Fibroblast of lung (primary cell): Measurements from ENCODE around the gene TBXAS1. TPM values are rescaled to one million over a fixed set of nuclear protein-coding genes. Genes with fewer than 3 reads are reported as not detected.

Experiments
- DNase-seq, 2 donors: peaks; one replicate each; pipeline versions ENCODE4 v3.0.0 to v3.0.0-alpha.2; 2010; ENCODE audit warnings: low read depth in 2 of 2
- H2AFZ ChIP-seq: 2 replicates; pipeline ENCODE4 v1.5.1; 2012; ENCODE audit warnings: low read length, control low read depth, inconsistent platforms
- H3K27ac ChIP-seq: 2 replicates; pipeline ENCODE4 v1.5.1; 2011; ENCODE audit warnings: low read length, control low read depth; ENCODE audit not compliant: insufficient read depth
- H3K27me3 ChIP-seq: 2 replicates; pipeline ENCODE4 v1.5.1; 2011; ENCODE audit warnings: mild to moderate bottlenecking, low read length; ENCODE audit not compliant: control insufficient read depth, insufficient read depth
- H3K36me3 ChIP-seq: 2 replicates; pipeline ENCODE4 v1.5.1; 2011; ENCODE audit warnings: low read length; ENCODE audit not compliant: control insufficient read depth, insufficient read depth
- H3K4me1 ChIP-seq: 2 replicates; pipeline ENCODE4 v1.5.1; 2011; ENCODE audit warnings: low read length; ENCODE audit not compliant: control insufficient read depth, insufficient read depth; ENCODE audit errors: extremely low read depth
- H3K4me2 ChIP-seq: 2 replicates; pipeline ENCODE4 v1.5.1; 2011; ENCODE audit warnings: low read length, control low read depth; ENCODE audit not compliant: insufficient read depth; ENCODE audit errors: extremely low read depth
- H3K4me3 ChIP-seq, 4 experiments: fragments of 200-600 bp in 1 of 4; sonication (generic) in 1 of 4; replicated peaks in 1 of 4; 2 replicates each; pipeline ENCODE4 v1.5.1; 2011 to 2016; ENCODE audit warnings: low read length in 4 of 4, low read depth in 3 of 4, mild to moderate bottlenecking in 3 of 4, control low read depth in 2 of 4, inconsistent platforms in 1 of 4, mixed read lengths in 1 of 4; ENCODE audit not compliant: insufficient read depth in 1 of 4; ENCODE audit errors: control extremely low read depth in 1 of 4
- H3K79me2 ChIP-seq: 2 replicates; pipeline ENCODE4 v1.5.1; 2012; ENCODE audit warnings: mild to moderate bottlenecking, low read length, inconsistent platforms; ENCODE audit not compliant: control insufficient read depth, insufficient read depth
- H3K9ac ChIP-seq: 2 replicates; pipeline ENCODE4 v1.5.1; 2011; ENCODE audit warnings: mild to moderate bottlenecking, low read length, control low read depth; ENCODE audit not compliant: insufficient read depth
- H3K9me3 ChIP-seq: 2 replicates; pipeline ENCODE4 v1.5.1; 2012; ENCODE audit warnings: low read depth, low read length; ENCODE audit not compliant: control insufficient read depth, insufficient read depth
- H4K20me1 ChIP-seq: 2 replicates; pipeline ENCODE4 v1.5.1; 2011; ENCODE audit warnings: low read length; ENCODE audit not compliant: control insufficient read depth, insufficient read depth; ENCODE audit errors: extremely low read depth
- EZH2 ChIP-seq: IDR thresholded peaks from 2 replicates; pipeline ENCODE4 v1.5.1; 2012; ENCODE audit warnings: low read length, control low read depth, mild to moderate bottlenecking; ENCODE audit errors: missing control alignments
- polyA plus RNA-seq, 2 donors: library from polyadenylated mRNA; depleted of rRNA in 1 of 2; stranded (reverse) in 1 of 2; unstranded in 1 of 2; fragments of >200 nt; gene quantifications; 2 replicates each; pipeline ENCODE4 v1.2.1, GENCODE V29; 2011 to 2012; ENCODE audit warnings: missing spikeins in 1 of 2
- total RNA-seq: library from RNA; depleted of rRNA; stranded (reverse); fragments of >200 nt; gene quantifications from 2 replicates; pipeline ENCODE4 v1.2.1, GENCODE V29; 2014
- TF ChIP-seq, protein P1 (sequence below), 2 donors: IDR thresholded peaks in 1 of 2; conservative IDR thresholded peaks in 1 of 2; 1 replicate in 1 of 2; 2 replicates in 1 of 2; pipeline ENCODE4 v1.5.1; 2011 to 2012; ENCODE audit warnings: low read length in 2 of 2, control low read depth in 1 of 2, inconsistent platforms in 1 of 2, low read depth in 1 of 2, mild to moderate bottlenecking in 1 of 2

TBXAS1 gene
- total and polyA plus RNA-seq, 2 donors (not counting 1 experiment from before 2014, with no cell fraction given), result 1.5 to 2.1 TPM

DNA sequence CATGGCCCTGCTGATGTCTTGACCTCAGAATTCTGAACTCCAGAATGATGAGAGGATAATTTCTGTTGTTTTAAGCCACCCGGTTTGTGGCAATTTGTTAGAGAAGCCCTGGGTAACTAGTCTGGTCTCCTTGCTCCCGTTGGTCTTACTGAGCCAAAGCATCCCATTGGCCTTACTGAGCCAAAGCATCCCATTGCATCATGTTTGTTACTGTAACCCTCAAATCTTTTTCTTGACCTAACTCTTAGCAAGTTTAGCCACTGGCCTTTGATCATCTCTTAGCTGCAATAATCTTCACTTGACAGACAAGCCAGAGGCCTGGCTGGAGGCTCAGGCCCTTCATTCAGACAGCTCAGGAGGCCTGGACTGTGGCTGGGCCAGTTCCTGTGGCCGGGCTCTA lies 21.8 kb downstream of the TBXAS1 start:
- H4K20me1 ChIP-seq, result no peaks in the 10 kb centered on the region
- no peak overlapping the region for H3K4me2 ChIP-seq
- no peaks in the 10 kb centered on the region for H3K79me2 ChIP-seq
- no peak overlapping the region for H2AFZ ChIP-seq
- no peak overlapping the region for H3K4me3 ChIP-seq
- TF ChIP-seq EZH2, result no peak
- TF ChIP-seq, protein P1, sequence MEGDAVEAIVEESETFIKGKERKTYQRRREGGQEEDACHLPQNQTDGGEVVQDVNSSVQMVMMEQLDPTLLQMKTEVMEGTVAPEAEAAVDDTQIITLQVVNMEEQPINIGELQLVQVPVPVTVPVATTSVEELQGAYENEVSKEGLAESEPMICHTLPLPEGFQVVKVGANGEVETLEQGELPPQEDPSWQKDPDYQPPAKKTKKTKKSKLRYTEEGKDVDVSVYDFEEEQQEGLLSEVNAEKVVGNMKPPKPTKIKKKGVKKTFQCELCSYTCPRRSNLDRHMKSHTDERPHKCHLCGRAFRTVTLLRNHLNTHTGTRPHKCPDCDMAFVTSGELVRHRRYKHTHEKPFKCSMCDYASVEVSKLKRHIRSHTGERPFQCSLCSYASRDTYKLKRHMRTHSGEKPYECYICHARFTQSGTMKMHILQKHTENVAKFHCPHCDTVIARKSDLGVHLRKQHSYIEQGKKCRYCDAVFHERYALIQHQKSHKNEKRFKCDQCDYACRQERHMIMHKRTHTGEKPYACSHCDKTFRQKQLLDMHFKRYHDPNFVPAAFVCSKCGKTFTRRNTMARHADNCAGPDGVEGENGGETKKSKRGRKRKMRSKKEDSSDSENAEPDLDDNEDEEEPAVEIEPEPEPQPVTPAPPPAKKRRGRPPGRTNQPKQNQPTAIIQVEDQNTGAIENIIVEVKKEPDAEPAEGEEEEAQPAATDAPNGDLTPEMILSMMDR (conservative IDR thresholded peaks at IDR 0.05 in 1 of 2, IDR thresholded peaks at IDR 0.05 in 1 of 2; ENCODE audit: low read depth in 1 of 2, low read length in 2 of 2), result no peak
- H3K9me3 ChIP-seq, result no peaks in the 10 kb centered on the region
- peaks cover 4% of the 10 kb centered on the region for H3K27me3 ChIP-seq
- no peaks in the 10 kb centered on the region for H3K36me3 ChIP-seq
- H3K9ac ChIP-seq, result no peak overlapping the region
- DNase-seq, result peak in 1 of 2 donors; percentile 19
- no peak overlapping the region for H3K27ac ChIP-seq
- H3K4me1 ChIP-seq, result no peaks in the 10 kb centered on the region

DNA sequence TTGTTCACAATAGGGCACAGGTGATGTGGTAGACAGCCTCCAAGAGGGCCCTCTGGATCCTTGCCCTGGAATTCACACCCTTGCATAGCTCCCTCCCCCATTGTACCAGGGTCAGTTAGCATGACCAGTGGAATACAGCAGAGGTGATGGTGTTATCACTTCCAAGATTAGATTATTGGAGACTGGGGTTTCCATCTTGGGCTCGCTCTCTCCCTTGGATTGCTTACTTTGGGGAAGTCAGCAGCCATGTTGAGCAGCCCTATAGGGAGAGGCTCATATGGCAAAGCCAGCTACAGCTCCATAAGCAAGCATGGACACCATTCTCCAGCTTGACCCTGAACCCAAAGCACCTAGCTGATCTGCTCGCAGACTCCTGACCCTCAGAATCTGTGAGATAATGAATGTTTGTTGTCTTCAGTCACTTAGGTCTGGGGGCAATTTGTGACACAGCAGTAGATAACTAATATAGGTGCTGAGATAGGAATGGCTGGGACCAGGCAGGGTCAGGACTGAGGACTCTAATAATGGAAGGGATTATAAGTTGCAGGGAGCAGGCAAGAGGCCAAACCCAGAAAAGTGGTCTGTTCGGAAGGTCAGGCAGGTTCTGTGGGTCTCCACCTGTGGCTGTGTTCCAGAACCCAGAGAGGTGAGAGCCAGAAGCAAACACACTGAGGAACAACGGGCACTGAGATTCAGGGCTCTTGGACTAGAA lies 22.9 kb downstream of the TBXAS1 start:
- Histone ChIP-seq H3K27me3 (peaks cover 2% of the 10 kb centered on the region), H3K9ac (no peak overlapping the region), H3K4me1 (no peaks in the 10 kb centered on the region), H3K27ac (no peak overlapping the region), H3K9me3 (no peaks in the 10 kb centered on the region), H3K79me2 (no peaks in the 10 kb centered on the region), H3K4me3 (no peak overlapping the region), H3K4me2 (no peak overlapping the region), H4K20me1 (no peaks in the 10 kb centered on the region), H3K36me3 (no peaks in the 10 kb centered on the region), H2AFZ (no peak overlapping the region)
- no peak for TF ChIP-seq EZH2
- TF ChIP-seq, protein P1 (conservative IDR thresholded peaks at IDR 0.05 in 1 of 2, IDR thresholded peaks at IDR 0.05 in 1 of 2; ENCODE audit: low read depth in 1 of 2, low read length in 2 of 2), result no peak
- DNase-seq, result no peak

DNA sequence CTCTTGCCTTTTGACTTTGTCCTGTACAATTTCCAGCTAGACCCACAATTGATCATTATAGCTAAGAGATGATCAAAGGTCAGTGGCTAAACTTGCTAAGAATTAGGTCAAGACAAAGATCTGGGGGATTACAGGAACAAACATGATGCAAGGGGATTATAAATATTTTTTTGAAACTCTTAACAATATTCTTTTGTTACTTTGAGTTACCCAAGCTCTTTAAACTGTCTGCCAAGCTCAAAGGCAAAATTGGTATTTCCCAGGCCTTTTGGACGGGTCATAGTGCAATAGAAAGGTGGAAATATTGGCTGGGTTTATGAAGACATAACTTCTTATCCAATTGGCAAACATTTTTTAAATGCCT lies 23.4 kb downstream of the TBXAS1 start:
- Histone ChIP-seq H3K36me3 (no peaks in the 10 kb centered on the region), H3K27me3 (peaks cover 2% of the 10 kb centered on the region), H3K27ac (no peak overlapping the region), H3K9me3 (no peaks in the 10 kb centered on the region), H3K4me2 (no peak overlapping the region), H3K79me2 (no peaks in the 10 kb centered on the region), H4K20me1 (no peaks in the 10 kb centered on the region), H3K4me1 (no peaks in the 10 kb centered on the region), H2AFZ (no peak overlapping the region), H3K4me3 (no peak overlapping the region), H3K9ac (no peak overlapping the region)
- TF ChIP-seq, protein P1 (conservative IDR thresholded peaks at IDR 0.05 in 1 of 2, IDR thresholded peaks at IDR 0.05 in 1 of 2; ENCODE audit: low read depth in 1 of 2, low read length in 2 of 2), result no peak
- no peak for TF ChIP-seq EZH2
- DNase-seq, result no peak
